ENCODE measurements around the gene SPN. TPM values are rescaled to one million over a fixed set of nuclear protein-coding genes. Genes with fewer than 3 reads are reported as not detected.

The SPN gene
- total RNA-seq, 1 experiment from 2014 or later = not detected

DNA sequence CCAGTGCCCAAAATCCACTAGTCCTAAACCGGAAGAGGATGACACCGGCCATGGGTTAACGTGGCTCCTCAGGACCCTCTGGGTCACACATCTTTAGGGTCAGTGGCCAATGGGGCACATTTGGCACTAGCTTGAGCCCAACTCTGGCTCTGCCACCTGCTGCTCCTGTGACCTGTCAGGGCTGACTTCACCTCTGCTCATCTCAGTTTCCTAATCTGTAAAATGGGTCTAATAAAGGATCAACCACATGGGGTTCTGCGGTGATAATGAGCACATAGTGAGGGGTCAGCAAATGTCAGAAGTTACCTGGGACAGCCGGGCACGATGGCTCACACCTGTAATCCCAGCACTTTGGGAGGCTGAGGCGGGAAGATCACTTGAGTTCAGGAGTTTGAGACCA is 34.3 kb downstream of the SPN start:
- CTCF ChIA-PET = no interaction called here

GRCh38 chr16:29698042-29698441 is 35.0 kb downstream of the SPN start:
- BruUV-seq (replicated peaks) = TSS peak; percentile 91
- Histone ChIP-seq H3K27me3 (replicated peaks; ENCODE audit: insufficient read depth, low read depth, low read length, poor library complexity) (no peaks in the 10 kb centered on the region), H3K4me3 (ENCODE audit: low read depth, low read length, poor library complexity, severe bottlenecking) (no peak overlapping the region), H3K27ac (ENCODE audit: low read depth, low read length, poor library complexity, severe bottlenecking) (no peak overlapping the region), H3K9me3 (ENCODE audit: low read depth, low read length, poor library complexity, severe bottlenecking) (no peaks in the 10 kb centered on the region), H3K4me1 (ENCODE audit: insufficient read depth, low read length, poor library complexity, severe bottlenecking) (peaks cover 13% of the 10 kb centered on the region), H3K36me3 (ENCODE audit: insufficient read depth, low read length, poor library complexity, severe bottlenecking) (no peaks in the 10 kb centered on the region)
- ChIA-PET POLR2A (ENCODE audit: low non-redundant PET) (no interaction called here), CTCF (no interaction called here)
- no peak for DNase-seq (ENCODE audit: low spot score)
- intact Hi-C loops (cut with micrococcal nuclease; ENCODE audit: unreplicated experiment) = no loop called here
- no peak for TF ChIP-seq EZH2 (IDR thresholded peaks at IDR 0.05; ENCODE audit: borderline replicate concordance, low read depth, low read length, poor library complexity, severe bottlenecking)
- TF ChIP-seq, protein P1, sequence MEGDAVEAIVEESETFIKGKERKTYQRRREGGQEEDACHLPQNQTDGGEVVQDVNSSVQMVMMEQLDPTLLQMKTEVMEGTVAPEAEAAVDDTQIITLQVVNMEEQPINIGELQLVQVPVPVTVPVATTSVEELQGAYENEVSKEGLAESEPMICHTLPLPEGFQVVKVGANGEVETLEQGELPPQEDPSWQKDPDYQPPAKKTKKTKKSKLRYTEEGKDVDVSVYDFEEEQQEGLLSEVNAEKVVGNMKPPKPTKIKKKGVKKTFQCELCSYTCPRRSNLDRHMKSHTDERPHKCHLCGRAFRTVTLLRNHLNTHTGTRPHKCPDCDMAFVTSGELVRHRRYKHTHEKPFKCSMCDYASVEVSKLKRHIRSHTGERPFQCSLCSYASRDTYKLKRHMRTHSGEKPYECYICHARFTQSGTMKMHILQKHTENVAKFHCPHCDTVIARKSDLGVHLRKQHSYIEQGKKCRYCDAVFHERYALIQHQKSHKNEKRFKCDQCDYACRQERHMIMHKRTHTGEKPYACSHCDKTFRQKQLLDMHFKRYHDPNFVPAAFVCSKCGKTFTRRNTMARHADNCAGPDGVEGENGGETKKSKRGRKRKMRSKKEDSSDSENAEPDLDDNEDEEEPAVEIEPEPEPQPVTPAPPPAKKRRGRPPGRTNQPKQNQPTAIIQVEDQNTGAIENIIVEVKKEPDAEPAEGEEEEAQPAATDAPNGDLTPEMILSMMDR (conservative IDR thresholded peaks at IDR 0.05; ENCODE audit: low read depth, low read length) = no peak

More for the DNA sequence above, 34.3 kb downstream of the SPN start:
- TF ChIP-seq, protein P1 (conservative IDR thresholded peaks at IDR 0.05; ENCODE audit: low read depth, low read length) = no peak
- no peak for TF ChIP-seq EZH2 (IDR thresholded peaks at IDR 0.05; ENCODE audit: borderline replicate concordance, low read depth, low read length, poor library complexity, severe bottlenecking)
- H3K36me3 ChIP-seq (ENCODE audit: insufficient read depth, low read length, poor library complexity, severe bottlenecking) = no peaks in the 10 kb centered on the region
- POLR2A ChIA-PET (ENCODE audit: low non-redundant PET) = no interaction called here
- no peak overlapping the region for H3K4me3 ChIP-seq (ENCODE audit: low read depth, low read length, poor library complexity, severe bottlenecking)
- H3K4me1 ChIP-seq (ENCODE audit: insufficient read depth, low read length, poor library complexity, severe bottlenecking) = peaks cover 9% of the 10 kb centered on the region
- intact Hi-C loops (cut with micrococcal nuclease; ENCODE audit: unreplicated experiment) = no loop called here
- BruUV-seq (replicated peaks) = no TSS peak
- no peaks in the 10 kb centered on the region for H3K27me3 ChIP-seq (replicated peaks; ENCODE audit: insufficient read depth, low read depth, low read length, poor library complexity)
- H3K27ac ChIP-seq (ENCODE audit: low read depth, low read length, poor library complexity, severe bottlenecking) = no peak overlapping the region
- DNase-seq (ENCODE audit: low spot score) = no peak
- no peaks in the 10 kb centered on the region for H3K9me3 ChIP-seq (ENCODE audit: low read depth, low read length, poor library complexity, severe bottlenecking)

DNA sequence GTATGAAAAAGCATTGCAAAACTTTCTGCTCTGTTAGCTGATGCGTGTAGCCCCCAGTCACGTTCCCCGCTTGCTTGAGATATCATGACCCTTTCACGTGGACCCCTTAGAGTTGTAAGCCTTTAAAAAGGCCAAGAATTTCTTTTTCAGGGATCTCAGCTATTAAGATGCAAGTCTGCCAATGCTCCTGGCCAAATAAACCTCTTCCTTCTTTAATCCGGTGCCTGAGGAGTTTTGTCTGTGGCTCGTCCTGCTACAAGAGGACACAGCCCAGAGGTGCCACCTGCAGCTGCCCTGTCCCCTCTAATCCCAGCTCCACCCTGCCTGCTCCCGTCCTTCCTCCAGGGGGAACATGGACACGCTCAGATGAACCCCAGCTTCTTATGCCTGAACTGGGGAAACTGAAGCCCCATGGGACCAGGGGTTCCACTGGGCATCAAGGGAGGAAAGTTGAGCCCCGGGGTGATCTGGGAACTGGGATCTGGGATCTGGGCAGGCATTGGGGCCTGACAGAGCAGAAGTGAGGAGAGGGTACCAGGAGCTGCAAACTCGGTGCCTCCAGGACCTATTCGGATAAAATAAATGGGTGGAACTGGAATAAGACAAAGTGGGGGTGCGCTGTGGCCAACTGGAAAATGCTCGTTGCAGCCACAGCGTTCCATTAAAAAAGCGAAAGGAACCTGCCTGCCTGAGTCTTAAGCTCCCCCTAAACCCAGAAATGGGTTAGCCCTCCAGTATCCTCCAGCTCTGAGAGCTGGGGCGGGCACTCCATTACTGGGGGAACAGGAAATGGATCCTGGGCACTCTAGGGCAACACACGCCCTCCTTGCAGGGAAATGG is 35.7 kb downstream of the SPN start:
- no peaks in the 10 kb centered on the region for H3K36me3 ChIP-seq (ENCODE audit: insufficient read depth, low read length, poor library complexity, severe bottlenecking)
- ChIA-PET POLR2A (ENCODE audit: low non-redundant PET) (no interaction called here), CTCF (interaction anchor here (0.6 to 2.1 kb wide), 3 partner anchors 19 to 333 kb away, joined by 6 to 11 read pairs (median 8); no protein-coding TSS in a partner anchor)
- no peaks in the 10 kb centered on the region for H3K27me3 ChIP-seq (replicated peaks; ENCODE audit: insufficient read depth, low read depth, low read length, poor library complexity)
- no peak for DNase-seq (ENCODE audit: low spot score)
- no TSS peak for BruUV-seq (replicated peaks)
- no peak overlapping the region for H3K27ac ChIP-seq (ENCODE audit: low read depth, low read length, poor library complexity, severe bottlenecking)
- H3K4me3 ChIP-seq (ENCODE audit: low read depth, low read length, poor library complexity, severe bottlenecking) = no peak overlapping the region
- no peaks in the 10 kb centered on the region for H3K9me3 ChIP-seq (ENCODE audit: low read depth, low read length, poor library complexity, severe bottlenecking)
- H3K4me1 ChIP-seq (ENCODE audit: insufficient read depth, low read length, poor library complexity, severe bottlenecking) = peaks cover 13% of the 10 kb centered on the region
- no peak for TF ChIP-seq EZH2 (IDR thresholded peaks at IDR 0.05; ENCODE audit: borderline replicate concordance, low read depth, low read length, poor library complexity, severe bottlenecking)
- TF ChIP-seq, protein P1 (conservative IDR thresholded peaks at IDR 0.05; ENCODE audit: low read depth, low read length) = no peak
- intact Hi-C loops (cut with micrococcal nuclease; ENCODE audit: unreplicated experiment) = no loop called here

Data from A673 (cell line).